OCI-LY1 (cell line): ENCODE data around the gene ZNF831.

Experiments
- H2AFZ ChIP-seq: fragments of 200-600 bp; sonication (generic), shearing (Covaris generic); 2 replicates; pipeline ENCODE4 v1.6.0; 2014; ENCODE audit warnings: antibody characterized with exemption, mild to moderate bottlenecking, low read length
- H3F3A ChIP-seq: fragments of 200-600 bp; sonication (generic), shearing (Covaris generic); 2 replicates; pipeline ENCODE4 v1.6.0; 2014; ENCODE audit warnings: mild to moderate bottlenecking, antibody characterized with exemption, low read length, moderate library complexity; ENCODE audit not compliant: insufficient read depth
- H3K27ac ChIP-seq: fragments of 200-600 bp; sonication (generic); 2 replicates; pipeline ENCODE4 v1.5.1; 2014; ENCODE audit warnings: low read length, mixed run types, mild to moderate bottlenecking, low read depth; ENCODE audit not compliant: poor library complexity, severe bottlenecking
- H3K27me3 ChIP-seq: fragments of 200-600 bp; sonication (generic); 2 replicates; pipeline ENCODE4 v1.6.0; 2014; ENCODE audit warnings: antibody characterized with exemption, mild to moderate bottlenecking, low read length, moderate library complexity; ENCODE audit not compliant: insufficient read depth
- H3K36me3 ChIP-seq: fragments of 200-600 bp; sonication (generic); 2 replicates; pipeline ENCODE4 v1.6.1; 2014; ENCODE audit warnings: mild to moderate bottlenecking, antibody characterized with exemption, low read length, moderate library complexity, mixed read lengths; ENCODE audit not compliant: insufficient read depth
- H3K4me1 ChIP-seq: fragments of 200-600 bp; sonication (generic); 2 replicates; pipeline ENCODE4 v1.5.1; 2014; ENCODE audit warnings: mild to moderate bottlenecking, low read length, moderate library complexity; ENCODE audit not compliant: insufficient read depth, severe bottlenecking
- H3K4me2 ChIP-seq: fragments of 200-600 bp; sonication (generic), shearing (Covaris generic); 2 replicates; pipeline ENCODE4 v1.6.1; 2014; ENCODE audit warnings: low read length
- H3K4me3 ChIP-seq: fragments of 200-600 bp; sonication (generic); 2 replicates; pipeline ENCODE4 v1.5.1; 2014; ENCODE audit warnings: low read length, low read depth, mild to moderate bottlenecking, mixed read lengths; ENCODE audit not compliant: poor library complexity, severe bottlenecking
- H3K79me2 ChIP-seq: fragments of 200-600 bp; shearing (Covaris generic); 2 replicates; pipeline ENCODE4 v1.6.1; 2016; ENCODE audit warnings: mixed run types, low read length, mixed read lengths; ENCODE audit not compliant: insufficient read depth
- H3K9ac ChIP-seq: fragments of 200-600 bp; sonication (generic), shearing (Covaris generic); 2 replicates; pipeline ENCODE4 v1.6.1; 2014; ENCODE audit warnings: mild to moderate bottlenecking, low read length, mixed read lengths
- H3K9me2 ChIP-seq: fragments of 200-600 bp; sonication (generic), shearing (Covaris generic); 2 replicates; pipeline ENCODE4 v1.6.1; 2014; ENCODE audit warnings: low read depth, mild to moderate bottlenecking, low read length, mixed read lengths
- H3K9me3 ChIP-seq: fragments of 200-600 bp; shearing (Covaris generic); 2 replicates; pipeline ENCODE4 v1.6.1; 2014; ENCODE audit warnings: low read length, mixed read lengths
- H4K20me1 ChIP-seq: fragments of 200-600 bp; sonication (generic), shearing (Covaris generic); 2 replicates; pipeline ENCODE4 v1.6.0; 2016; ENCODE audit warnings: mild to moderate bottlenecking, low read length; ENCODE audit not compliant: insufficient read depth
- CTCF ChIP-seq: fragments of 200-600 bp; sonication (generic), shearing (Covaris generic); IDR thresholded peaks from 2 replicates; pipeline ENCODE4 v1.5.1; 2017; ENCODE audit warnings: mild to moderate bottlenecking, antibody characterized with exemption, low read length, moderate library complexity, mixed read lengths
- EZH2 ChIP-seq: fragments of 200-600 bp; sonication (generic), shearing (Covaris generic); IDR thresholded peaks from 2 replicates; pipeline ENCODE4 v1.8.0; 2017; ENCODE audit warnings: borderline replicate concordance, mixed run types, mild to moderate bottlenecking, antibody characterized with exemption, low read length, moderate library complexity, mixed read lengths

The ZNF831 gene

GRCh38 chr20:59127839-59128238 is 35.8 kb upstream of the ZNF831 start:
- Histone ChIP-seq H3K36me3 (no peaks in the 10 kb centered on the region), H3K9me2 (no peaks in the 10 kb centered on the region), H2AFZ (no peak overlapping the region), H3K79me2 (no peaks in the 10 kb centered on the region), H3K4me1 (no peaks in the 10 kb centered on the region), H3K27me3 (no peaks in the 10 kb centered on the region; the same call in 1 of the 2 replicates), H4K20me1 (no peaks in the 10 kb centered on the region), H3K9me3 (no peaks in the 10 kb centered on the region), H3K4me3 (no peak overlapping the region), H3K4me2 (no peak overlapping the region), H3K9ac (no peak overlapping the region), H3F3A (no peaks in the 10 kb centered on the region), H3K27ac (no peak overlapping the region)
- no peak for TF ChIP-seq EZH2

- Histone ChIP-seq H3K79me2 (no peaks in the 10 kb centered on the region), H3K27me3 (no peaks in the 10 kb centered on the region; the same call in 1 of the 2 replicates), H3K9me2 (no peaks in the 10 kb centered on the region), H3K9me3 (no peaks in the 10 kb centered on the region), H3K4me1 (no peaks in the 10 kb centered on the region), H4K20me1 (no peaks in the 10 kb centered on the region), H3K36me3 (no peaks in the 10 kb centered on the region), H3K27ac (no peak overlapping the region), H2AFZ (no peak overlapping the region), H3K9ac (no peak overlapping the region), H3F3A (no peaks in the 10 kb centered on the region), H3K4me3 (no peak overlapping the region), H3K4me2 (no peak overlapping the region)
- no peak for TF ChIP-seq EZH2
- TF ChIP-seq CTCF = no peak
These were observed 31.9 kb upstream of the ZNF831 start for GRCh38 chr20:59131551-59132285.

GRCh38 chr20:59134182-59134581 is 29.4 kb upstream of the ZNF831 start:
- no peak overlapping the region for H3K27ac ChIP-seq
- H3K27me3 ChIP-seq = no peaks in the 10 kb centered on the region; the same call in 1 of the 2 replicates
- H3K4me2 ChIP-seq = no peak overlapping the region
- H3K4me3 ChIP-seq = no peak overlapping the region
- H3F3A ChIP-seq = no peaks in the 10 kb centered on the region
- H3K79me2 ChIP-seq = no peaks in the 10 kb centered on the region
- H2AFZ ChIP-seq = no peak overlapping the region
- H4K20me1 ChIP-seq = no peaks in the 10 kb centered on the region
- H3K36me3 ChIP-seq = no peaks in the 10 kb centered on the region
- no peaks in the 10 kb centered on the region for H3K9me2 ChIP-seq
- H3K4me1 ChIP-seq = no peaks in the 10 kb centered on the region
- no peaks in the 10 kb centered on the region for H3K9me3 ChIP-seq
- no peak for TF ChIP-seq CTCF
- no peak for TF ChIP-seq EZH2
- H3K9ac ChIP-seq = no peak overlapping the region

- Histone ChIP-seq H3K4me3 (no peak overlapping the region), H3K9me2 (no peaks in the 10 kb centered on the region), H4K20me1 (no peaks in the 10 kb centered on the region), H3F3A (no peaks in the 10 kb centered on the region), H3K27me3 (no peaks in the 10 kb centered on the region), H3K9me3 (no peaks in the 10 kb centered on the region), H3K36me3 (no peaks in the 10 kb centered on the region), H3K27ac (no peak overlapping the region), H3K9ac (no peak overlapping the region), H2AFZ (no peak overlapping the region), H3K79me2 (no peaks in the 10 kb centered on the region), H3K4me2 (no peak overlapping the region), H3K4me1 (no peaks in the 10 kb centered on the region)
- TF ChIP-seq CTCF (no peak), EZH2 (no peak)
These were observed 28.5 kb upstream of the ZNF831 start for GRCh38 chr20:59135093-59135492.
